Neutrophil (primary cell): ENCODE data around the gene ZFAND6.
"Not testable (repeated sequence)": the region's sequence is repeated elsewhere in the genome, so short reads cannot be mapped to it uniquely, and the experiment has no call there.

ENCODE experiments used
- H3K27ac ChIP-seq: fragments of 200-600 bp; sonication (generic); 2 replicates; pipeline ENCODE4 v1.5.1; 2016; ENCODE audit warnings: mild to moderate bottlenecking, moderate library complexity
- H3K27me3 ChIP-seq: fragments of 200-600 bp; sonication (generic); 2 replicates; pipeline ENCODE4 v1.6.0; 2016; ENCODE audit warnings: mild to moderate bottlenecking
- H3K36me3 ChIP-seq: fragments of 200-600 bp; sonication (generic); 2 replicates; pipeline ENCODE4 v1.5.1; 2017
- H3K4me1 ChIP-seq, 2 experiments: fragments of 200-600 bp in 1 of 2; sonication (generic) in 1 of 2; 1 replicate in 1 of 2; 2 replicates in 1 of 2; pipeline versions ENCODE4 v1.5.1 to v1.6.1; 2013 to 2016; ENCODE audit warnings: low read depth in 1 of 2, low read length in 1 of 2, mild to moderate bottlenecking in 1 of 2, moderate library complexity in 1 of 2; ENCODE audit not compliant: control insufficient read depth in 1 of 2, insufficient read depth in 1 of 2
- H3K4me3 ChIP-seq, 2 experiments: fragments of 200-600 bp in 1 of 2; sonication (generic) in 1 of 2; 1 replicate in 1 of 2; 2 replicates in 1 of 2; pipeline ENCODE4 v1.5.1; 2013 to 2016; ENCODE audit warnings: low read depth in 1 of 2, low read length in 1 of 2, mild to moderate bottlenecking in 1 of 2, moderate library complexity in 1 of 2
- H3K9me3 ChIP-seq: fragments of 200-600 bp; sonication (generic); 2 replicates; pipeline ENCODE4 v1.5.1; 2016
- TF ChIP-seq, protein P1 (sequence below): fragments of 200-600 bp; sonication (generic); IDR thresholded peaks from 2 replicates; pipeline ENCODE4 v1.5.1; 2016; ENCODE audit warnings: antibody characterized with exemption

Gene ZFAND6

DNA sequence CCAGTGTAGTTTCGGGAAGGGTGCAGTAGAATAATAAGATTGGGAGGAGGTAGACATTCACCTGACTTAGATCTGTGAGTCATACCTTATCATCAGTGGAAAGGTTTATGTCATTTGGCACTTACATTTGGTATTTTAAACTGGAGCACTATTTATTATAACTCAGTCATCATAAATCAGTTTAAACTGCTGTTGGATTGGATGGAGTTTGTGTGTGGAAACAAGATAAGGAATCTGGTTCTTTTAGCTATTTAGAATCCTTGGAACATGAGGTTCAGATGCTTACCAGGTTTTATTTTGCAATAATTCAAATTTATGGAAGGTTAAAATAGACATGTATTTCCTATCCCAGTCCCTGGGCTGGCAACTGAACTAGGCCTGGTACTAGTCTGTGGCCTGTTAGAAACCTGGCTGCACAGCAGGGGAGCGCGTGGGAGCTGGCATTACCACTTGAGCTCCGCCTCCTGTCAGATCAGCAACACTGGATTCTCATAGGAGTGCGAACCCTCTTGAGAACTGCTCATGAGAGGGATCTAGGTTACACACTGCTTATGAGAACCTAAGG is 34.5 kb downstream of the ZFAND6 start:
- Histone ChIP-seq H3K27me3 (no peaks in the 10 kb centered on the region), H3K4me3 (no peak overlapping the region), H3K4me1 (no peaks in the 10 kb centered on the region), H3K27ac (no peak overlapping the region), H3K36me3 (no peaks in the 10 kb centered on the region), H3K9me3 (no peaks in the 10 kb centered on the region)
- TF ChIP-seq, protein P1, sequence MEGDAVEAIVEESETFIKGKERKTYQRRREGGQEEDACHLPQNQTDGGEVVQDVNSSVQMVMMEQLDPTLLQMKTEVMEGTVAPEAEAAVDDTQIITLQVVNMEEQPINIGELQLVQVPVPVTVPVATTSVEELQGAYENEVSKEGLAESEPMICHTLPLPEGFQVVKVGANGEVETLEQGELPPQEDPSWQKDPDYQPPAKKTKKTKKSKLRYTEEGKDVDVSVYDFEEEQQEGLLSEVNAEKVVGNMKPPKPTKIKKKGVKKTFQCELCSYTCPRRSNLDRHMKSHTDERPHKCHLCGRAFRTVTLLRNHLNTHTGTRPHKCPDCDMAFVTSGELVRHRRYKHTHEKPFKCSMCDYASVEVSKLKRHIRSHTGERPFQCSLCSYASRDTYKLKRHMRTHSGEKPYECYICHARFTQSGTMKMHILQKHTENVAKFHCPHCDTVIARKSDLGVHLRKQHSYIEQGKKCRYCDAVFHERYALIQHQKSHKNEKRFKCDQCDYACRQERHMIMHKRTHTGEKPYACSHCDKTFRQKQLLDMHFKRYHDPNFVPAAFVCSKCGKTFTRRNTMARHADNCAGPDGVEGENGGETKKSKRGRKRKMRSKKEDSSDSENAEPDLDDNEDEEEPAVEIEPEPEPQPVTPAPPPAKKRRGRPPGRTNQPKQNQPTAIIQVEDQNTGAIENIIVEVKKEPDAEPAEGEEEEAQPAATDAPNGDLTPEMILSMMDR = no peak

DNA sequence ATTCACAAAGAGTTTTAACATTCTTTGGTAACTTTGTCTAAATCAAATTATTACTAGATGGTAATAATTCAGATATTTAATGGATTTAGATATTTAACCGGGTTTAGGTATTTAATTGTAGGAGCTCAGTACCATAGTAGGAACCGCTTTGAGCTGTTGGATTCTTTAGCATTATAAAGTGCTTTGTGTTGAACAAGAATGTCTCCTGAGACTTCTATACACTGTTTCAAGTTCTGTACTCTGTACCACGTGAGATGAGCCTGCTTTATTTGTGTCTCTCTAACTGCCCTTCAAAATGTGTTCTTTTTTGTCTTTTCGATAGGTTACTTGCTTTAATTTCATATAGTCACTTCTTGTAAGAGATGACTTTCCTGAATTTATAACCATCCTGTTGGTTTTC is 36.0 kb downstream of the ZFAND6 start:
- no peak overlapping the region for H3K4me3 ChIP-seq
- H3K36me3 ChIP-seq = no peaks in the 10 kb centered on the region
- TF ChIP-seq, protein P1 = no peak
- H3K27ac ChIP-seq = no peak overlapping the region
- H3K9me3 ChIP-seq = no peaks in the 10 kb centered on the region
- no peaks in the 10 kb centered on the region for H3K4me1 ChIP-seq
- H3K27me3 ChIP-seq = no peaks in the 10 kb centered on the region

DNA sequence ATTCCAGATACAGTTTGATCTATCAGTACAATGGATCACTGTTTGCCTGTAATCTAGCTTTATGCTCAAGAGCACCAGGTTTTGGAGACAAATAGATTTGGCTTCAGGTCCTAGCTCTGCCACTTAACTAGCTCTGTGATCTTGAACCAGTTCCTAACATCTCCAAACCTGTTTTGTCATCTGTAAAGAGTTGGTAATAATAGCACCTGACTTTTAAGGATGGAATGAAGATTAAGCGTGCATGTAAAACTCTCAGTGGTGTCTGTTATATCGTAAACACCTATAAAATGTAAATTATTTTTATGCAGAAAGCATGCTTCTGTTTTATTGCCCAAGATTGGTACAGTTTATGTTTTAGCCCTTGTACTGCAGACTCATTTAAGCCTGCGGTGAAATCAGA is 36.5 kb downstream of the ZFAND6 start:
- H3K4me3 ChIP-seq = no peak overlapping the region
- H3K4me1 ChIP-seq = no peaks in the 10 kb centered on the region
- H3K27ac ChIP-seq = no peak overlapping the region
- H3K9me3 ChIP-seq = no peaks in the 10 kb centered on the region
- no peaks in the 10 kb centered on the region for H3K36me3 ChIP-seq
- H3K27me3 ChIP-seq = no peaks in the 10 kb centered on the region
- TF ChIP-seq, protein P1 = no peak

DNA sequence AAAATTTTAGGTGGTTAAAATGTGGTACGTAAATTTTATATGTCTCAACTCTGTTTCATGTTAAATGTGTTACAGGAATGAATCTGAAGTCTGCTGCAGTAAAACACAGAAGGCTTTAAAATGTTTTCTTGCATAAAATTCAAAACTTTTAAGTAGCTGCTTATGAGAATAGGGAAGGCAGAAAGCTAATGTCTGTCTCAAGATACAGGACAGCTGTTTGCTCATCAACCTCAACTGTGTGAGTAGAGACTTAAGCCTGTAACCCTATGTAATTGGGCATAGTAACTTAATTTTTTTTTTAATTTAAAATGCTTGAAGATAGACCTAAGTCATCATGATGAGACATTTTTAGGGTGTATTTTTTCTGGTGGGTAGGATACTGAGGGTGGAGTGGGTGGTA is 38.9 kb downstream of the ZFAND6 start:
- Histone ChIP-seq H3K9me3 (no peaks in the 10 kb centered on the region), H3K4me1 (no peaks in the 10 kb centered on the region), H3K4me3 (no peak overlapping the region), H3K36me3 (no peaks in the 10 kb centered on the region), H3K27me3 (no peaks in the 10 kb centered on the region), H3K27ac (no peak overlapping the region)
- TF ChIP-seq, protein P1 = no peak

DNA sequence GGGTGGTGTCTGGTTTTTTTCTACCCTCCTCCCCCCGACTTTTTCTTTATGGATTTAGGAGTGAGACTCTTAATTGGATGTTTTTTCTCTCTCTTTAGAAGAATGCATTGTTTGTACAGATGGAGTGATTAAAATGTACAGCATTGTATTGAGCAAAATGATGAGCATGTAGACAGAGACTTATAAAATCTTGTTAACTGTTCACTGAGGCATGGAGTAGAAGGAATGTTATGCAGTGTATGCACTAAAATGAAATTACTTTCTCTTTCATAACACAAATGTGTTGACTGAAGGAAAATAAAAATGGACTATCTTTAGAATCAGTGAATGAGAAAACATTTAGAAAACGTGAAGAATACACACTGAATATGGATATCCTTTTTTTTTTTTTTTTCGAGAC is 39.8 kb downstream of the ZFAND6 start:
- no peak overlapping the region for H3K27ac ChIP-seq
- H3K9me3 ChIP-seq = no peaks in the 10 kb centered on the region
- TF ChIP-seq, protein P1 = no peak
- H3K4me1 ChIP-seq = no peaks in the 10 kb centered on the region
- H3K36me3 ChIP-seq = peaks cover 4% of the 10 kb centered on the region
- no peak overlapping the region for H3K4me3 ChIP-seq
- no peaks in the 10 kb centered on the region for H3K27me3 ChIP-seq

DNA sequence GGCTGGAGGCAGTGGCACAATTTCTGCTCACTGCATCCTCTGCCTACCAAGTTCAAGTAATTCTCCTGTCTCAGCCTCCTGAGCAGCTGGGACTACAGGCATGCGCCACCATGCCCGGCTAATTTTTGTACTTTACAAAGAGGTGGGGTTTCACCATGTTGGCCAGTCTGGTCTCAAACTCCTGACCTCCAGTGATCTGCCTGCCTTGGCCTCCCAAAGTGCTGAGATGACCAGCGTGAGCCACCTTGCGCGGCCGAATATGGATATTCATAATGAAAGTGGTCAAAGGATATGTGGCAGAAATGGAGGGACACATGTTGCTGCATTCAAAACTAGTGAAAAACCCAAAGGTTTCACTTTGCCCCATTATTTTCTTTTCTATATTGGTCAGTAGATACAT is 40.2 kb downstream of the ZFAND6 start:
- H3K4me3 ChIP-seq = not testable (repeated sequence)

More for the DNA sequence above, 40.2 kb downstream of the ZFAND6 start:
- H3K27ac ChIP-seq, H3K4me1 ChIP-seq, H3K36me3 ChIP-seq, H3K27me3 ChIP-seq, H3K9me3 ChIP-seq: not testable (repeated sequence)
